ENCODE data around the gene COL5A1. TPM values are rescaled to one million over a fixed set of nuclear protein-coding genes. Genes with fewer than 3 reads are reported as not detected.

Gene COL5A1
- total RNA-seq, 4 donors from 2014 or later, result 1.6 to 2.8 (median 2.3) TPM

GRCh38 chr9:134748591-134748990 lies 107.0 kb downstream of the COL5A1 start:
- Histone ChIP-seq H3K4me3 (no peak overlapping the region), H3K27ac (no peak overlapping the region), H3K27me3 (no peaks in the 10 kb centered on the region), H3K36me3 (no peaks in the 10 kb centered on the region), H3K9me3 (no peaks in the 10 kb centered on the region), H3K4me1 (no peaks in the 10 kb centered on the region)
- ATAC-seq (no peak), DNase-seq (no peak)
- TF ChIP-seq CTCF (IDR thresholded peaks at IDR 0.05 in 4 of 5, conservative IDR thresholded peaks at IDR 0.05 in 1 of 5), result no peak
- TF ChIP-seq POLR2A (IDR thresholded peaks at IDR 0.05), result no peak
- in situ Hi-C loops (cut with MboI; ENCODE audit: low sequenced_read_pairs in 4 of 4) (loop anchor here in 2 of 4 donors (10.0 to 25.0 kb wide), 2 partner anchors 54 to 286 kb away; no protein-coding TSS in a partner anchor), intact Hi-C loops (cut with DNase I; ENCODE audit: low total_unique reads) (no loop called here)

- ATAC-seq (no peak), DNase-seq (no peak)
- H3K36me3 ChIP-seq, result no peaks in the 10 kb centered on the region
- in situ Hi-C loops (cut with MboI; ENCODE audit: low sequenced_read_pairs in 4 of 4), result no loop called here
- no peak overlapping the region for H3K27ac ChIP-seq
- no peaks in the 10 kb centered on the region for H3K4me1 ChIP-seq
- no peak overlapping the region for H3K4me3 ChIP-seq
- no peaks in the 10 kb centered on the region for H3K27me3 ChIP-seq
- H3K9me3 ChIP-seq, result no peaks in the 10 kb centered on the region
- TF ChIP-seq POLR2A (IDR thresholded peaks at IDR 0.05) (no peak), CTCF (IDR thresholded peaks at IDR 0.05 in 4 of 5, conservative IDR thresholded peaks at IDR 0.05 in 1 of 5) (no peak)
- intact Hi-C loops (cut with DNase I; ENCODE audit: low total_unique reads), result no loop called here
Observed at GRCh38 chr9:134750450-134751155, 109.0 kb downstream of the COL5A1 start.

GRCh38 chr9:134751622-134752021 lies 110.0 kb downstream of the COL5A1 start:
- ATAC-seq, result no peak
- no peaks in the 10 kb centered on the region for H3K36me3 ChIP-seq
- DNase-seq, result no peak
- in situ Hi-C loops (cut with MboI; ENCODE audit: low sequenced_read_pairs in 4 of 4) (no loop called here), intact Hi-C loops (cut with DNase I; ENCODE audit: low total_unique reads) (no loop called here)
- no peak overlapping the region for H3K4me3 ChIP-seq
- H3K9me3 ChIP-seq, result no peaks in the 10 kb centered on the region
- TF ChIP-seq CTCF (IDR thresholded peaks at IDR 0.05 in 4 of 5, conservative IDR thresholded peaks at IDR 0.05 in 1 of 5) (no peak), POLR2A (IDR thresholded peaks at IDR 0.05) (no peak)
- no peak overlapping the region for H3K27ac ChIP-seq
- H3K27me3 ChIP-seq, result peaks cover 0 to 3% (median 0%) of the 10 kb centered on the region in 3 donors
- H3K4me1 ChIP-seq, result no peaks in the 10 kb centered on the region

GRCh38 chr9:134752471-134753168 lies 111.0 kb downstream of the COL5A1 start:
- DNase-seq, result no peak
- Histone ChIP-seq H3K9me3 (no peaks in the 10 kb centered on the region), H3K4me3 (no peak overlapping the region), H3K36me3 (no peaks in the 10 kb centered on the region), H3K27ac (no peak overlapping the region), H3K27me3 (peaks cover 0 to 5% (median 0%) of the 10 kb centered on the region in 3 donors), H3K4me1 (no peaks in the 10 kb centered on the region)
- no peak for TF ChIP-seq POLR2A (IDR thresholded peaks at IDR 0.05)
- TF ChIP-seq CTCF (IDR thresholded peaks at IDR 0.05 in 4 of 5, conservative IDR thresholded peaks at IDR 0.05 in 1 of 5), result no peak
- in situ Hi-C loops (cut with MboI; ENCODE audit: low sequenced_read_pairs in 4 of 4) (no loop called here), intact Hi-C loops (cut with DNase I; ENCODE audit: low total_unique reads) (no loop called here)
- ATAC-seq, result no peak
